ENCODE results near the gene LCT. TPM values are rescaled to one million over a fixed set of nuclear protein-coding genes. Genes with fewer than 3 reads are reported as not detected.

LCT gene
- total and polyA plus RNA-seq, 9 of the 15 experiments (the other 6 are each of a cell fraction or from before 2014, with no cell fraction given) = 0.01 to 0.04 (median 0.03) TPM; not detected in 4

GRCh38 chr2:135876066-135876711 is 39.2 kb upstream of the LCT start, which contains the start of gene MCM6 (continued):
- TF ChIP-seq, protein P1, sequence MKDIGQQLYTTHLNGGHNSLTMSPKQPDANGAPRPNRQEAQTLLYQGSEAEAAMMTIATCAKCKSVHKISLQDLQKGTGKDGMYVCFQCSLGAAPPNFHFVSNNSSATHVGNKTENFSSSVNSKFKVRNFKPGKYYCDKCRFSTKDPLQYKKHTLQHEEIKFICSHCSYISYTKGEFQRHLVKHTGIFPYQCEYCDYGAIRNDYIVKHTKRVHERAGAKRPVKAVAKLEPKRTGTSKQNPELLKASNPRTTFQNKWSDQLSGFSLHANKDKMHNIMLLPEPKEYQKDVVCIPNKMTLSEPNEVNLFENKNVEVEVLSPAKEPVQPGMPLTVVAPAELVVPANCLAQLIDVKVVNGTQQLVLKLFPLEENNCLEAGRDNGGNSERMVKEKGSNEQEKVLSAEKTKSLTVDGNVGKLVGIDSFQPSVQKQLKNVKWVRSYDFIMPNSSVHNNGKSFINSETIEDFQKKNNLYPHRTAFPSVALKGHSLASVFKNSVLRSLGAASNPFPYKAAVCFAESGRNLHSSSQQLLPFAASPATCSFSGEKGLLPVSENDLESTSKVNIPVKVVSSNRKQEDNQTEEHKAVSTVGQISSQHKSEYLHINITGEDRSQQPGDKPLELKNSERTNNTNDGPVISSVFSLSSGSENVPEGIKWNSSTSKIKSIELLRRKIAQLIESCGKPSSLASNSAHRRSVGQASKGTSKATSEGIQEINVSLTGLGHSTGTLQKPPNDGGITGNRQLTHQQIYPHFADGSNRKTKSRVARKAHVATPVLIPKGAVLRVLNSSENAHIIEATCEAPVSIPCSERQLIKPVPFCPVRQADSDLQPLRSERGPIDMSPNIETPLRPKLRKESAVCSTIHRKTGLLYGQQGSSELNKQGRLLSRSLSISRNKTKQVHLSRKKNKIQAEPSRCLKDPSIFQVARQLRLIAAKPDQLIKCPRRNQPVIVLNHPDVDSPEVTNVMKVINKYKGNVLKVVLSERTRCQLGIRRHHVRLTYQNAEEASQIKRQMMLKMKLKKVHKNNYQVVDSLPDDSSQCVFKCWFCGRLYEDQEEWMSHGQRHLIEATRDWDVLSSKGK (CRISPR knock-in tag; IDR thresholded peaks at IDR 0.05) = no peak
- TF ChIP-seq CTCF (IDR thresholded peaks at IDR 0.05 in 2 of 3, conservative IDR thresholded peaks at IDR 0.05 in 1 of 3; ENCODE audit: insufficient read depth in 2 of 3, low read depth in 1 of 3, low read length in 3 of 3) = no peak
- no peak for TF ChIP-seq POLR3A (IDR thresholded peaks at IDR 0.05; ENCODE audit: borderline replicate concordance, extremely low read depth, insufficient read depth, insufficient read length)
- peak; percentile 59 for TF ChIP-seq ELF1 (tag; IDR thresholded peaks at IDR 0.05)
- TF ChIP-seq HMG20B (CRISPR knock-in tag; IDR thresholded peaks at IDR 0.05) = no peak
- peak; percentile 88 for TF ChIP-seq PCBP1 (IDR thresholded peaks at IDR 0.05; ENCODE audit: low read depth, low read length, poor library complexity, severe bottlenecking)
- peak; percentile 74; the same call in 1 of the 2 replicates for TF ChIP-seq SIN3B (IDR thresholded peaks at IDR 0.05; ENCODE audit: low read depth)
- TF ChIP-seq RAD51 (IDR thresholded peaks at IDR 0.05; ENCODE audit: borderline replicate concordance, low read depth) = no peak
- TF ChIP-seq SNRNP70 (optimal IDR thresholded peaks at IDR 0.05; ENCODE audit: low read depth, low read length) = no peak
- peak; percentile 73 for TF ChIP-seq GABPA (tag; conservative IDR thresholded peaks at IDR 0.05; ENCODE audit: low read depth)
- no peak for TF ChIP-seq ZNF395 (CRISPR knock-in tag; IDR thresholded peaks at IDR 0.05)
- no peak for TF ChIP-seq CBFB (CRISPR knock-in tag; IDR thresholded peaks at IDR 0.05)
- TF ChIP-seq FIP1L1 (IDR thresholded peaks at IDR 0.05; ENCODE audit: low read depth, low read length, poor library complexity, severe bottlenecking) = peak; percentile 92
- no peak for TF ChIP-seq ZNF212 (CRISPR knock-in tag; IDR thresholded peaks at IDR 0.05)
- TF ChIP-seq ZNF24 (IDR thresholded peaks at IDR 0.05) = peak; percentile 95
- peak; percentile 43; the same call in 1 of the 2 replicates for TF ChIP-seq ZBTB43 (CRISPR knock-in tag; IDR thresholded peaks at IDR 0.05)
- TF ChIP-seq, protein P2, sequence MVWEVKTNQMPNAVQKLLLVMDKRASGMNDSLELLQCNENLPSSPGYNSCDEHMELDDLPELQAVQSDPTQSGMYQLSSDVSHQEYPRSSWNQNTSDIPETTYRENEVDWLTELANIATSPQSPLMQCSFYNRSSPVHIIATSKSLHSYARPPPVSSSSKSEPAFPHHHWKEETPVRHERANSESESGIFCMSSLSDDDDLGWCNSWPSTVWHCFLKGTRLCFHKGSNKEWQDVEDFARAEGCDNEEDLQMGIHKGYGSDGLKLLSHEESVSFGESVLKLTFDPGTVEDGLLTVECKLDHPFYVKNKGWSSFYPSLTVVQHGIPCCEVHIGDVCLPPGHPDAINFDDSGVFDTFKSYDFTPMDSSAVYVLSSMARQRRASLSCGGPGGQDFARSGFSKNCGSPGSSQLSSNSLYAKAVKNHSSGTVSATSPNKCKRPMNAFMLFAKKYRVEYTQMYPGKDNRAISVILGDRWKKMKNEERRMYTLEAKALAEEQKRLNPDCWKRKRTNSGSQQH (CRISPR knock-in tag; IDR thresholded peaks at IDR 0.05) = no peak
- peak; percentile 66 for TF ChIP-seq PRPF4 (IDR thresholded peaks at IDR 0.05; ENCODE audit: insufficient read depth, low read depth, low read length, poor library complexity, severe bottlenecking)

Measured in K562 (cell line).